Measurements from ENCODE around the gene WASHC3.

DNA sequence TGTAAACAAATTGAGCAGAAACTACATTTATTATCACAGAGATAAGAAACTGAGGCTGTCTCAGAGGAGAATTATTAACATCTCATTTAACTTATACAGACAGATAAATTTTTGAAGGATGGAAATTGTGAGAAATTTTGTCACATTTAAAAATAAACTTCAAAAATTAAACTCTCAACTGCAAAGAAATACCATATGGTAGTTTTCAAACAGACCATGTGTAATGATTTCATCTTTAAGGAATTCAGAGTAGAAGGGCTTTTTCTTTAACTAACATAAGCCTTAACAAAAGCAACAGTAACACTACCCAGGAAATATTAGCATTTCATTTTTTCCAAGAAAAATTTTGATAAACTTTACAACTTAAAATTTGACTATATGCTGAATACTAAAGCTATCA, 31.5 kb upstream of the WASHC3 start:
- TF ChIP-seq YY1 (IDR thresholded peaks at IDR 0.05; ENCODE audit: insufficient read depth, insufficient read length), result no peak
- TF ChIP-seq SUZ12 (IDR thresholded peaks at IDR 0.05; ENCODE audit: extremely low read depth, insufficient read depth, insufficient read length), result no peak
